GM12865 (cell line): Measurements from ENCODE around the gene ANO6.

Source experiments
- DNase-seq: peaks from one replicate; pipeline ENCODE4 v3.0.0; 2010; ENCODE audit warnings: low read depth
- H3K4me3 ChIP-seq: 2 replicates; pipeline ENCODE4 v1.5.1; 2011; ENCODE audit warnings: mild to moderate bottlenecking, low read depth, low read length, control low read depth
- TF ChIP-seq, protein P1 (sequence below): IDR thresholded peaks from 2 replicates; pipeline ENCODE4 v1.5.1; 2011; ENCODE audit warnings: low read length, control low read depth, low read depth, inconsistent platforms; ENCODE audit not compliant: insufficient read depth; ENCODE audit errors: missing control alignments

ANO6 gene

GRCh38 chr12:45304514-45305178 is 88.8 kb downstream of the ANO6 start:
- TF ChIP-seq, protein P1, sequence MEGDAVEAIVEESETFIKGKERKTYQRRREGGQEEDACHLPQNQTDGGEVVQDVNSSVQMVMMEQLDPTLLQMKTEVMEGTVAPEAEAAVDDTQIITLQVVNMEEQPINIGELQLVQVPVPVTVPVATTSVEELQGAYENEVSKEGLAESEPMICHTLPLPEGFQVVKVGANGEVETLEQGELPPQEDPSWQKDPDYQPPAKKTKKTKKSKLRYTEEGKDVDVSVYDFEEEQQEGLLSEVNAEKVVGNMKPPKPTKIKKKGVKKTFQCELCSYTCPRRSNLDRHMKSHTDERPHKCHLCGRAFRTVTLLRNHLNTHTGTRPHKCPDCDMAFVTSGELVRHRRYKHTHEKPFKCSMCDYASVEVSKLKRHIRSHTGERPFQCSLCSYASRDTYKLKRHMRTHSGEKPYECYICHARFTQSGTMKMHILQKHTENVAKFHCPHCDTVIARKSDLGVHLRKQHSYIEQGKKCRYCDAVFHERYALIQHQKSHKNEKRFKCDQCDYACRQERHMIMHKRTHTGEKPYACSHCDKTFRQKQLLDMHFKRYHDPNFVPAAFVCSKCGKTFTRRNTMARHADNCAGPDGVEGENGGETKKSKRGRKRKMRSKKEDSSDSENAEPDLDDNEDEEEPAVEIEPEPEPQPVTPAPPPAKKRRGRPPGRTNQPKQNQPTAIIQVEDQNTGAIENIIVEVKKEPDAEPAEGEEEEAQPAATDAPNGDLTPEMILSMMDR = no peak
- DNase-seq = no peak
- no peak overlapping the region for H3K4me3 ChIP-seq

GRCh38 chr12:45305907-45306306 is 90.0 kb downstream of the ANO6 start:
- no peak for DNase-seq
- H3K4me3 ChIP-seq = no peak overlapping the region
- TF ChIP-seq, protein P1 = no peak

GRCh38 chr12:45309836-45310626 is 94.1 kb downstream of the ANO6 start:
- TF ChIP-seq, protein P1 = no peak

GRCh38 chr12:45310627-45310968 is 94.7 kb downstream of the ANO6 start:
- no peak for DNase-seq
- H3K4me3 ChIP-seq = no peak overlapping the region
- TF ChIP-seq, protein P1 = no peak

More at GRCh38 chr12:45309836-45310626, 94.1 kb downstream of the ANO6 start:
- no peak for DNase-seq
- no peak overlapping the region for H3K4me3 ChIP-seq

GRCh38 chr12:45312012-45312411 is 96.1 kb downstream of the ANO6 start:
- DNase-seq = no peak
- no peak overlapping the region for H3K4me3 ChIP-seq
- TF ChIP-seq, protein P1 = no peak

DNA sequence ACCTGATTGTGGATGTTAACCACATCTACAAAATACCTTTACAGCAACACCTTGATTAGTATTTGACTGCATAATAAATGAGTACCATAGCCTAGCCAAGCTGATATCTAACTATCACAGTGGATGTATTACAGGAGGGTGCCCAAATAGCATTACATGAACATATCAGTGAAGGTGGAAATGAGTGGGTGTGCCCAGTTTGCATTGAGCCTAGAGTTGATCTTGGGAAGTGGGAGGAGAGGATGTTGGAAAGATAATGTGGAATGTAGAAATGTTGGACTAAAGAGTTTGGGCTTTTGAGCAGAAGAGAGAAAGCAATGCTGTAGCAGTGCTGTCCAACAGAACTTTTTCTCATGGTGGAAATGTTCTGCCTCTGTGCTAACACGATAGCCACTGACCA is 98.9 kb downstream of the ANO6 start:
- no peak for DNase-seq
- TF ChIP-seq, protein P1 = no peak
- no peak overlapping the region for H3K4me3 ChIP-seq
